DOHH2 (cell line): ENCODE data around the gene TET2.

ENCODE experiments used
- EZH2phosphoT487 ChIP-seq: fragments of 200-600 bp; sonication (generic); IDR thresholded peaks from 2 replicates; pipeline ENCODE4 v1.6.1; 2017; ENCODE audit warnings: borderline replicate concordance, mild to moderate bottlenecking, antibody characterized with exemption, low read length, moderate library complexity, mixed read lengths
- TF ChIP-seq, protein P1 (sequence below): fragments of 200-600 bp; sonication (generic); IDR thresholded peaks from one replicate; pipeline ENCODE4 v1.5.1; 2014; ENCODE audit warnings: antibody characterized with exemption, mild to moderate bottlenecking, low read depth, low read length; ENCODE audit not compliant: poor library complexity, severe bottlenecking

- TF ChIP-seq, protein P1, sequence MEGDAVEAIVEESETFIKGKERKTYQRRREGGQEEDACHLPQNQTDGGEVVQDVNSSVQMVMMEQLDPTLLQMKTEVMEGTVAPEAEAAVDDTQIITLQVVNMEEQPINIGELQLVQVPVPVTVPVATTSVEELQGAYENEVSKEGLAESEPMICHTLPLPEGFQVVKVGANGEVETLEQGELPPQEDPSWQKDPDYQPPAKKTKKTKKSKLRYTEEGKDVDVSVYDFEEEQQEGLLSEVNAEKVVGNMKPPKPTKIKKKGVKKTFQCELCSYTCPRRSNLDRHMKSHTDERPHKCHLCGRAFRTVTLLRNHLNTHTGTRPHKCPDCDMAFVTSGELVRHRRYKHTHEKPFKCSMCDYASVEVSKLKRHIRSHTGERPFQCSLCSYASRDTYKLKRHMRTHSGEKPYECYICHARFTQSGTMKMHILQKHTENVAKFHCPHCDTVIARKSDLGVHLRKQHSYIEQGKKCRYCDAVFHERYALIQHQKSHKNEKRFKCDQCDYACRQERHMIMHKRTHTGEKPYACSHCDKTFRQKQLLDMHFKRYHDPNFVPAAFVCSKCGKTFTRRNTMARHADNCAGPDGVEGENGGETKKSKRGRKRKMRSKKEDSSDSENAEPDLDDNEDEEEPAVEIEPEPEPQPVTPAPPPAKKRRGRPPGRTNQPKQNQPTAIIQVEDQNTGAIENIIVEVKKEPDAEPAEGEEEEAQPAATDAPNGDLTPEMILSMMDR: no peak
- TF ChIP-seq EZH2phosphoT487: no peak
Observed at GRCh38 chr4:105246712-105247111, 100.0 kb downstream of the TET2 start.
